Inferior parietal cortex (tissue), 1 donor: ENCODE data around the gene DCTN2.
"Not testable (repeated sequence)": the region's sequence is repeated elsewhere in the genome, so short reads cannot be mapped to it uniquely, and the experiment has no call there.

ENCODE experiments used
- DNase-seq: peaks from one replicate; pipeline ENCODE4 v3.0.0-alpha.2; 2016; ENCODE audit errors: extremely low spot score

Gene DCTN2

DNA sequence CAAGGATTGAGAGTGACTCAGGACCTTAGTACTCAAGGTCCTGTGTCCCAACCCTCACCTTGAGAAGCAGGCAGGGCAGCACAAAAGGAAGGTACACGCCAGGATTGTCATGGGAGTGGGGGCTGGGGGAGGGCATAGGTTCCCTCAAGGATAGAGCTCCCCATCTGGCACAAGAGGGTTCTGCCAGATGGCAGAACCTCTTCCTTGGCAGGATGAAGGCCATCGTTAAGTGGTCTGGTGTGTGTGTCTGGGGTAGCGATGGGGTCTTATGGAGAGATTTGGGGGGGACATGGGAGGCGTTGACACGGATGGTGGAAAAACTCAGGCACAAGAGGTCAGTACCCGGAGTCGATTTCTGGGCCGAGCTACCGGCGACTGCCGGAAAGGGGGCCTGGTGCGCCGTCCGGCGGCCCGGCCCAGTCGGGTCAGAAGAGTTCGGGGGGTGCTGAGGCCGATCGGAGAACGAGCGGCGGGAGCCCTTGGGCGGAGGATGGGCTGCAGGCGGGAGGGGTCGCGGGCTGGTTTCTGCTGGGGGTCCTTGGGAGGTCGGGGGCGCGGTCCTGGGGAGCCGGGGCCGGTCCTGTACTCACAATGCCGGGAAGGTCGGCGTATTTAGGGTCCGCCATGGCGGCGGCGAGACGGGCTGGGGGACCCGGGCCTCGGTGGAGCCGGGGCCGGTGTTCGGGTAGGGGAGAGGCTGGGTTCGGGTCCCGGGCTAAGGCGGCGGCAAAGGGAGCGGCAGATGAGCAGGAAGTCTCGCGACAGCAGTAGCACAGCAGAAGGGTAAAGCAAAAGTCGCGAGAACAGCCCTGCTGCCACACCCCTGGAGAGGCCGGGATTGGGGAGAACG, at the start of gene DCTN2:
DCTN2 (minus strand) TSS at position 755 of the 850 bp plus-strand sequence; CDS start at position 626, 129 bp downstream.
- no peak for DNase-seq

GRCh38 chr12:57593187-57593586, 46.2 kb upstream of the DCTN2 start:
- DNase-seq, result no peak

GRCh38 chr12:57592551-57593165, 45.7 kb upstream of the DCTN2 start:
- peak; percentile 35 for DNase-seq

- no peak for DNase-seq
Observed at GRCh38 chr12:57591782-57592325, 44.9 kb upstream of the DCTN2 start.

GRCh38 chr12:57590864-57591781, 44.1 kb upstream of the DCTN2 start, which contains the start of gene PIP4K2C:
Gene PIP4K2C (plus strand): TSS chr12:57591192. CDS start chr12:57591290, 98 bp downstream.
- peak; percentile 76 for DNase-seq

DNA sequence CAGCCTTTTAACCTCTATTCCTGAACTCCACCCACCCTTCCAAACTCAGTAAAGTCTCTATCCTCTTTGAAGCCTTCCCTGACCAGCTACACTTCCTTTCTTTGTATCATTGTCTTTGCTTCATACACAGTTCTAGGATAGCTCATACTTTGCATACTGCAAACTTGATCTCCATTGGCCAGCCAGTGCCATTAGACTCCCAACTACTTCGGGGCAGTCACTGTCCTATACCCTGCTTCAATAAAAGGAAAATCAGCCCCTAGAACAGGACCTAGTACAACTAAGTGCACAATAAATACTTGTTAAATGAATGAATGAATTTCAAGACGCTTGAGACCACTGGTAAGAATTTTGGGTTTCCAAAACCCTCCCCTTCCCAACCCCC, 43.5 kb upstream of the DCTN2 start:
- DNase-seq, result no peak

- DNase-seq, result not testable (repeated sequence)
Observed at GRCh38 chr12:57588951-57589610, 42.1 kb upstream of the DCTN2 start.

DNA sequence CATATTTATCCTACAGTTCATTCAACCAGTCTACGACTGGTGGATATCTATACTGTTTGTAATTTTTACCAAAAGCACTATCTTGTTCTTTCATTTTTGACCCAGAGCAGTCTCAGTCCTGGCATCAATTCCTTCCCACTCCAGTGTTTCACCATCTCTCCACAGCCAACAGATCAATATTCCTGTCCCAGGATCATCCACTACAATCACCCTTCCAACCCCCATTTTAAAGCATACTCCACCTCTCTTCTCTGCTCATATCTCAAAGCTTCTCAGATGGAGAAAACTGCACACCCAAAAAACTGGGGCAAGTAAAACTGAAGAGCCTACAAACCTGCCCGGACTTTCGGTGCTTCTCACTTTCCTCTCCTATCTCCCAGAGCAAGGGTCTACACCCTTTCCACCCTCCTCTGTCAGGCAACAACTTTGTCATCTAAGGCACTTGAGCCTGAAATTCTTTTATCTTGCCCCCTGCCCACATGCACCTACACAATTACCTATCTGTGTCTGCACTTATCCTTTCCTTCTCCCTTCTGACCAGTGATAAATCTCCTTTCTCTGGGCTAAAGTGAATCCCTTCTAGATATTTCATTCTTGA, 39.9 kb upstream of the DCTN2 start:
- no peak for DNase-seq

DNA sequence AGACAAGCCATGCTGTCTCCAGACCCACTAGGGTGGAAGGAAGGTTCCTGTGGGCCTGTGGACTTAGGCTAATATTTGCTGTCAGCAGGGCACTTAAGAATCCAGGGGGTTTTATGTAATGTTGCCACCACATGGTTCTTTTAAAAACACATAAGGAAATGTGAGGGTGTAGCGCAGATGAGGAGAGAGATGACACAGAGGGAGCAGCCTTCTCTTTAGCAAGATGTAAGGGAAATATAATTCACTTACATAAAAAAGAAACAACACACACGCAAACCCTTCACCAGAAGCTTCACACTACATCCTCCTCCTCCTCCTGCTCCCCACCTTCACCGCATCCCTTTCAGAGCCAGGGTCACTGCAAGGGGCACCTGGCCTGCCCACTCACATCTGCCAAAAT, 39.1 kb upstream of the DCTN2 start:
- DNase-seq, result peak; percentile 42

DNA sequence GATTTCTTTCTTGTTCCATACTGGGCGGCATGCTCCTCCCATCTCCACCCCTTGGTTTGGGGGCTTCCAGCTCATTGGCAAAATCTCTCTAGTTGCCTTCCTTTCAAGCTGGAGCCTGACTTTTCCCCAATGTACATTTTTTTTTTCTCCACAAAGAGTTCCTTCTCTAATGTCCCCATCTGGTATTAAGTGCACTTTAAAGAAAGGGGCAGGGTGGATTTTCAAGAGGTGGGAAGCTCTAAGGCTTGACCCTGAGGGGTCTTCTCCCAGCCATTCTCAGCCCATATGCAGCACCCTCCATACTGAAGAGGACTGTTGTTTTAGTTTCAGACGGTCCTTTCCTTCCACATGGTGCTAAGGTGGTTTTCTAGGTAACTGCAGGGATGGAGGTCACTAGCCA, 38.2 kb upstream of the DCTN2 start:
- no peak for DNase-seq

DNA sequence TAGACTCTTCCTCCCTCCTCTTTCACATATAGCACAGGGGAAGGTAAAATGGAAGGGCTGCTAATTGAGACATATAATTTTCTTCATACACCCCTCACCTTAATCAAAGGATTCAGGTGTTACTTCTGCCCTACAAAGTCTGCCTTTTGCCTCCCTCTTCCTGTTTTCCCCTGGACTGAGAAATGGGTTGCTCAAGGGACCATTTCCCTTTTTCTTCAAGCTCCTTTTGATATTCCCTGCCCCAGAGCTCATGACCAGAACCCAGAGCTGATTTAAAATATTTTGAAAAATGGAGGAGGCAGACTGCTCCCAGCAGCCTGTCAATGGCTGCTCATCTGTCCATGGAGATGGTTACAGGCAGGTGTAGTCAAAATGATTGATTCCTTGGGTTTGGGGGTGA, 37.7 kb upstream of the DCTN2 start:
- DNase-seq, result no peak

GRCh38 chr12:57584050-57584449, 37.1 kb upstream of the DCTN2 start:
- no peak for DNase-seq

DNA sequence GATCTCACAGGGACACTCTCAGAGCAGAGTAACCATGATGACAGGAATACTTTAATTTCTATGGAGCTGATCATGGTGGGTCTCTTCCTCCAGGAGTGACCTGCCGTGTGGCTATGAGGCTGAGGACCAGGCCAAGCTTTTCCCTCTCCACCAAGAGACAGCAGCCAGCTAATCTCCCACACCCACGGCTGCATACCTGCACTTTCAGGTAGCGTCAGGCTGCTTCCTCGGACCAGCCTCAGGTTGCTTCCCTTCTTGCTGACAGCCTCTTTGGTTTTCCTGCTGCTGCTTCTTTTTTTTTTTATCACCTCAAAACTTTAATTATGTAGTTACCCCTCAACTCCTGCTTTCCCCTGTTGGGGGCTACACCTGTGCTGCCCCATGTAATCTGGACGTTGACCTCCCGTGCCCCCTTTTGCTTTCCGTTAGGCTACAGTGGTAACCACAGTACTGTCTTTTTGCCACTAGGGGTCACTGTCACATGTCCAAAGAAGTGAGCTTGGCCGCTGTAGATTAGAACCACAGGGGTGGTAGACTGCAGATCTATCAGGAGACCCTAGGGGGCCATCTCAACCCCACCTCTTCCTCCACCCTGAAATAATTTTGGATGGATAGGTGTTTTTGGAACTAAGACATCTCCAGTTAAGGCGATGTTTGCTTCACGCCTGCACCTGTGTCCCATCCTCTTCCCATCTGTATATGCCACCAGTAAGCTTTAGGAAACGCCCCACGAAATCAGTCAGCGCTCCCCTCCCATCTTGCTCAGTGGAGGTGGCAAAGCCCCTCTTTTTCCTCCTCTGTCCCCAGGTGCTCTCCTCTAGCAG, 36.2 kb upstream of the DCTN2 start:
- DNase-seq, result peak; percentile 89

DNA sequence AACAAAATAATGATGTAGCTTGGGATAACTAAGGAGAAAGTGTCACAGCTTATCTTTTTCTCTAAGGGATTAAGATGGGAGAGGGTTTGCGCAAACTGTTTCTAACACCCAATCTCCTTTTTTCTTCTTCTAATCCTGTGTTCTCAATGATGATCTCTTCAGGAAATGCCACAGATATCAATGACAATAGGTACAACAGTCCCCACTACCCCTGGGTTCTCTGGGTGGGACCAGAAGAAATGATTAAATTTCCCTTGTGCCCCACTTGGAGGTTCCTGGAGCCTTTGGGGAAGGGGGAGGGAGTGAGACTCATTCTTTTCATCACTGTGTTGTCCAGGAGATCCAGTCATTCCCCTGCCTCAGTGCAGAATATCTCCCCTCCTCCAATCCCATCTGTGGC, 35.4 kb upstream of the DCTN2 start:
- DNase-seq, result no peak

GRCh38 chr12:57581802-57582201, 34.8 kb upstream of the DCTN2 start:
- no peak for DNase-seq

- DNase-seq, result no peak
Observed at GRCh38 chr12:57580466-57580795, 33.4 kb upstream of the DCTN2 start.

DNA sequence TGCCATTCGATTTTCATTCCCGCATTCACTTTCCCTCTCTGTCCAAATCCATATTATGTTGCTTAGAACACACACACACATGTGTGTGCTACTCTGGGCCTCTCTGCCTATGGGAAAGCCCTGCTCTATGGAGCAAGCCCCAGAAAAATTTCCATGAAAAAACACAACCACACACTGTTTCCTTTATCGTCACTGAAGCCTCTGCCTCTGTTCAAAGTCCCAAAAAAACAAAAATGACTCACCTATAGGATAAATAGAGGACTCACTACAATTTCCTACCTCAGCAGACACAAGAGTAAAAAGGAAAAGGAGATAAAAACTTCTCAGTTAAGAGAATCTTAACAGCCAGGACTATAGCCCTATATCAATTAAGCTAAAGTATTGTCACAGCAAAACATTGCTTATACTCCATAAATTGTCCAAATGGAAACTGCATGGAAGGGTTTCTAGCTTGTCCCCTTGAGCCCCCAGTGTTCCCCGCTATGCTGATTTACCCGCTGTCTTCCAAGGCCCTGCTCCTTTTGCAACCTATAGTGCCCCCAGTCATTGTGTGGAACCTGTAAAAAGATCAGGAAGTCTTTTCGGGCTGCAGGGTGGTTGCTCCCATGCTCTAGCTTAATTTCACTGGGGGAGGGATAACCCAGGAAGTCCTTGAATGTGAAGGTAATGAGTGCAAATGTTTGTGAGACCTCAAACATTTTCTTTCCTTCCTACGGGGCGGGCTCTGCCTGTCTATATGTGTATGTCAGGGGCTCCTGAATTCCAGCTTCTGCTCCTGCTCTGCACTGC, 32.9 kb upstream of the DCTN2 start:
- peak; percentile 34 for DNase-seq

GRCh38 chr12:57579011-57579410, 32.0 kb upstream of the DCTN2 start:
- DNase-seq, result no peak
